SKM-1 treated with dmso at 0.1 percent for 144 hours (cell line): ENCODE measurements around the gene IQCM.
"Not testable (repeated sequence)": the region's sequence is repeated elsewhere in the genome, so short reads cannot be mapped to it uniquely, and the experiment has no call there.

Source experiments
- DNase-seq: peaks from one replicate; lab custom pipeline; 2025; ENCODE audit not compliant: unreplicated experiment; lab: John Stamatoyannopoulos, UW

The IQCM gene

GRCh38 chr4:149489321-149489720 lies 326.3 kb downstream of the IQCM start:
- DNase-seq: no peak

- no peak for DNase-seq
Measured at GRCh38 chr4:149486861-149487260, 328.8 kb downstream of the IQCM start.

- not testable (repeated sequence) for DNase-seq
Measured at GRCh38 chr4:149468669-149469068, 347.0 kb downstream of the IQCM start.

GRCh38 chr4:149466446-149466845 lies 349.2 kb downstream of the IQCM start:
- DNase-seq: no peak

GRCh38 chr4:149465955-149466354 lies 349.7 kb downstream of the IQCM start:
- DNase-seq: no peak

GRCh38 chr4:149443537-149443936 lies 372.1 kb downstream of the IQCM start:
- no peak for DNase-seq

GRCh38 chr4:149441338-149441737 lies 374.3 kb downstream of the IQCM start:
- DNase-seq: no peak

GRCh38 chr4:149426461-149426860 lies 389.2 kb downstream of the IQCM start:
- no peak for DNase-seq

GRCh38 chr4:149409555-149409962 lies 406.1 kb downstream of the IQCM start:
- DNase-seq: no peak

- DNase-seq: no peak
Measured at GRCh38 chr4:149409146-149409545, 406.5 kb downstream of the IQCM start.

GRCh38 chr4:149404143-149404542 lies 411.5 kb downstream of the IQCM start:
- no peak for DNase-seq

GRCh38 chr4:149403081-149403480 lies 412.6 kb downstream of the IQCM start:
- DNase-seq: no peak

GRCh38 chr4:149398993-149399392 lies 416.6 kb downstream of the IQCM start:
- DNase-seq: no peak

- peak; percentile 47 for DNase-seq
Measured at GRCh38 chr4:149370785-149371420, 444.7 kb downstream of the IQCM start.

GRCh38 chr4:149370002-149370401 lies 445.6 kb downstream of the IQCM start:
- no peak for DNase-seq

- no peak for DNase-seq
Measured at GRCh38 chr4:149353241-149353640, 462.4 kb downstream of the IQCM start.

GRCh38 chr4:149349541-149349940 lies 466.1 kb downstream of the IQCM start:
- no peak for DNase-seq

- DNase-seq: no peak
Measured at GRCh38 chr4:149347139-149347538, 468.5 kb downstream of the IQCM start.

GRCh38 chr4:149345424-149345823 lies 470.2 kb downstream of the IQCM start:
- DNase-seq: no peak

- DNase-seq: no peak
Measured at GRCh38 chr4:149344436-149344835, 471.2 kb downstream of the IQCM start.

GRCh38 chr4:149343614-149344013 lies 472.0 kb downstream of the IQCM start:
- DNase-seq: no peak

GRCh38 chr4:149341117-149341516 lies 474.5 kb downstream of the IQCM start:
- DNase-seq: not testable (repeated sequence)

GRCh38 chr4:149328161-149328560 lies 487.5 kb downstream of the IQCM start:
- no peak for DNase-seq
